HepG2 (cell line): ENCODE data around the gene VPS4A. TPM values are rescaled to one million over a fixed set of nuclear protein-coding genes. Genes with fewer than 3 reads are reported as not detected.

Experiments used
- GZF1 ChIP-seq: sonication (generic); formaldehyde crosslinking; IDR thresholded peaks from 2 replicates; pipeline ENCODE4 v1.5.1; 2020; ENCODE audit warnings: mild to moderate bottlenecking, missing genetic modification reagents
- HMGA1 ChIP-seq: sonication (generic); formaldehyde crosslinking; conservative IDR thresholded peaks from 2 replicates; pipeline ENCODE4 v1.4.0; 2020; ENCODE audit warnings: missing genetic modification reagents
- MATR3 ChIP-seq: sonication (generic); formaldehyde crosslinking; IDR thresholded peaks from 2 replicates; pipeline ENCODE4 v1.4.0; 2020; ENCODE audit warnings: missing genetic modification reagents
- NAIF1 ChIP-seq: sonication (generic); formaldehyde crosslinking; IDR thresholded peaks from 2 replicates; pipeline ENCODE4 v1.5.0; 2020; ENCODE audit warnings: mild to moderate bottlenecking, missing genetic modification reagents, borderline replicate concordance
- PAF1 ChIP-seq: IDR thresholded peaks from 2 replicates; pipeline ENCODE4 v1.6.1; 2016; ENCODE audit warnings: missing genetic modification reagents, missing compliant biosample characterization
- RAD21 ChIP-seq: fragments of 450-650 bp; formaldehyde crosslinking; IDR thresholded peaks from 2 replicates; pipeline ENCODE4 v1.5.0; 2020; ENCODE audit warnings: mild to moderate bottlenecking
- RBAK ChIP-seq: sonication (generic); formaldehyde crosslinking; IDR thresholded peaks from 2 replicates; pipeline ENCODE4 v1.5.1; 2020; ENCODE audit warnings: mild to moderate bottlenecking, missing genetic modification reagents
- SMARCC2 ChIP-seq: fragments of 450-650 bp; IDR thresholded peaks from 2 replicates; pipeline ENCODE4 v1.6.1; 2017; ENCODE audit warnings: antibody characterized with exemption, mild to moderate bottlenecking
- ZNF24 ChIP-seq: fragments of 450-650 bp; IDR thresholded peaks from 2 replicates; pipeline ENCODE4 v1.6.1; 2017; ENCODE audit warnings: antibody characterized with exemption, mild to moderate bottlenecking
- ZNF350 ChIP-seq: sonication (generic); formaldehyde crosslinking; IDR thresholded peaks from 2 replicates; pipeline ENCODE4 v1.4.0; 2020; ENCODE audit warnings: mild to moderate bottlenecking, low read depth, missing genetic modification reagents, borderline replicate concordance
- ZNF549 ChIP-seq: sonication (generic); formaldehyde crosslinking; IDR thresholded peaks from 2 replicates; pipeline ENCODE4 v1.5.0; 2020; ENCODE audit warnings: missing genetic modification reagents
- ZNF674 ChIP-seq: sonication (generic); formaldehyde crosslinking; IDR thresholded peaks from 2 replicates; pipeline ENCODE4 v1.5.0; 2020; ENCODE audit warnings: low read depth, mild to moderate bottlenecking, missing genetic modification reagents
- ZSCAN22 ChIP-seq: sonication (generic); formaldehyde crosslinking; IDR thresholded peaks from 2 replicates; pipeline ENCODE4 v1.4.0; 2020; ENCODE audit warnings: mild to moderate bottlenecking, missing genetic modification reagents
- polyA plus RNA-seq, 8 experiments: library from polyadenylated mRNA; depleted of rRNA in 3 of 8; stranded (reverse) in 7 of 8; unstranded in 1 of 8; fragments of >200 nt; fragmentation: Illumina TruSeq in 4 of 8; extraction: Trizol in 4 of 8; gene quantifications; 2 replicates each; pipeline versions ENCODE4 v1.2.1 to v1.2.3, GENCODE V29; 2011 to 2016; ENCODE audit warnings: low read depth in 4 of 8, missing spikeins in 1 of 8, mixed read lengths in 1 of 8; ENCODE audit not compliant: insufficient read depth in 1 of 8
- total RNA-seq, 5 experiments: library from RNA; depleted of rRNA; stranded (reverse); fragments of >200 nt; fragmentation: Illumina TruSeq; extraction: Trizol; gene quantifications; 2 replicates each; pipeline ENCODE4 v1.2.3, GENCODE V29; 2016; ENCODE audit warnings: low read depth in 1 of 5
- TF ChIP-seq, protein P1 (sequence below): sonication (generic); formaldehyde crosslinking; IDR thresholded peaks from 2 replicates; pipeline ENCODE4 v1.4.0; 2020; ENCODE audit warnings: missing genetic modification reagents, borderline replicate concordance
- TF ChIP-seq, protein P2 (sequence below): IDR thresholded peaks from 2 replicates; pipeline ENCODE4 v1.6.1; 2012; ENCODE audit warnings: low read length, improper control_type of control experiment
- TF ChIP-seq, protein P3 (sequence below): sonication (generic); formaldehyde crosslinking; conservative IDR thresholded peaks from 2 replicates; pipeline ENCODE4 v1.4.0; 2020; ENCODE audit warnings: mild to moderate bottlenecking, missing genetic modification reagents, moderate library complexity

The VPS4A gene
- total and polyA plus RNA-seq, 2 of the 13 experiments (the other 11 are each of a cell fraction or from before 2014, with no cell fraction given): 13.2 to 27.9 TPM

DNA sequence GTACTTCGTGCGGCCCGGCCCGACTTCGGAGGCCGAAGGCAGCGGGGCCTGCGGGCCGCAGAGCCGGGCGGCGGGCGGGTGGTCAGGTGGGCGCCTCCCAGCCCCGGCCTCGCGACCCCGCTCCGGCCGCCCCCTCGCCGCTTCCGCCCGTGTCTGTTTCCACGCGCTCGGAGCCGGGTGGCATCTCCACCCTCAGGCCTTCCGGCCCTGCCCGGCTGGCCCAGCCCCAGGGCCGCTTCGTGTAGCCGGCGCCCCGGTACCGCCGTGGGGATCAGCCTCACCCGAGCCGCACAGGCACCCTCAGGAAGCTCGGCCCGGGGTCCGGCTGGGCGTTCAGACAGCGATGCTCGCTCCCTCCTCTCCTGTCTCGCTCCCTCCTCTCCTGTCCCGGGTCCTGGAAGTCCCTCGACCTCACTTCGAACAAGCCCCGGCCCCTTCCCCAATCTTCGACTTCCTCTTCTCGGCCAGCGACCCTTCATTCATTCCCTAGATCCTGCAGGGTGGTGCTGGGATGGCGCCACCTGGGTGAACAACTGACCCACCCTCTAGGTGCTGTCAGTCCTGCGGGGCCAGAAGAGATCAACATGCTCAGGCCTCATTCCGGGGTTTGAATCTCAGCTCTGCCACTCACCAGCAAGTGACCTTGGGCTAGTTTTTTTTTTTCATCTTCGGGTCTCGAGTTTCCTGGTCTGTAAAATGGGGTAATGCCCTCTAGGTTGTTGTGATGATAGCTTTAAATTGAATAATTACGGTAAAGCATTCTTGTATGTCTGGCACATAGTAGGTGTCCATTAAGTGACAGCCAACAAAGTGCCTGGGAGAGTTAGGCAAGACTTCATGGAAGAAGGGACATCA, 610 bp downstream of the VPS4A start (continued):
- no peak for TF ChIP-seq HMGA1
- TF ChIP-seq NAIF1: no peak
- TF ChIP-seq, protein P1, sequence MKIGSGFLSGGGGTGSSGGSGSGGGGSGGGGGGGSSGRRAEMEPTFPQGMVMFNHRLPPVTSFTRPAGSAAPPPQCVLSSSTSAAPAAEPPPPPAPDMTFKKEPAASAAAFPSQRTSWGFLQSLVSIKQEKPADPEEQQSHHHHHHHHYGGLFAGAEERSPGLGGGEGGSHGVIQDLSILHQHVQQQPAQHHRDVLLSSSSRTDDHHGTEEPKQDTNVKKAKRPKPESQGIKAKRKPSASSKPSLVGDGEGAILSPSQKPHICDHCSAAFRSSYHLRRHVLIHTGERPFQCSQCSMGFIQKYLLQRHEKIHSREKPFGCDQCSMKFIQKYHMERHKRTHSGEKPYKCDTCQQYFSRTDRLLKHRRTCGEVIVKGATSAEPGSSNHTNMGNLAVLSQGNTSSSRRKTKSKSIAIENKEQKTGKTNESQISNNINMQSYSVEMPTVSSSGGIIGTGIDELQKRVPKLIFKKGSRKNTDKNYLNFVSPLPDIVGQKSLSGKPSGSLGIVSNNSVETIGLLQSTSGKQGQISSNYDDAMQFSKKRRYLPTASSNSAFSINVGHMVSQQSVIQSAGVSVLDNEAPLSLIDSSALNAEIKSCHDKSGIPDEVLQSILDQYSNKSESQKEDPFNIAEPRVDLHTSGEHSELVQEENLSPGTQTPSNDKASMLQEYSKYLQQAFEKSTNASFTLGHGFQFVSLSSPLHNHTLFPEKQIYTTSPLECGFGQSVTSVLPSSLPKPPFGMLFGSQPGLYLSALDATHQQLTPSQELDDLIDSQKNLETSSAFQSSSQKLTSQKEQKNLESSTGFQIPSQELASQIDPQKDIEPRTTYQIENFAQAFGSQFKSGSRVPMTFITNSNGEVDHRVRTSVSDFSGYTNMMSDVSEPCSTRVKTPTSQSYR (CRISPR knock-in tag): 0 out of 2 replicates have a peak, but pooled peaks have one; percentile 1
- TF ChIP-seq ZSCAN22: no peak
- 0 out of 2 replicates have a peak, but pooled peaks have one; percentile 42 for TF ChIP-seq ZNF24
- no peak; the same call in 1 of the 2 replicates for TF ChIP-seq ZNF350 (CRISPR knock-in tag)
- peak; percentile 98 for TF ChIP-seq GZF1 (CRISPR knock-in tag)
- TF ChIP-seq, protein P2, sequence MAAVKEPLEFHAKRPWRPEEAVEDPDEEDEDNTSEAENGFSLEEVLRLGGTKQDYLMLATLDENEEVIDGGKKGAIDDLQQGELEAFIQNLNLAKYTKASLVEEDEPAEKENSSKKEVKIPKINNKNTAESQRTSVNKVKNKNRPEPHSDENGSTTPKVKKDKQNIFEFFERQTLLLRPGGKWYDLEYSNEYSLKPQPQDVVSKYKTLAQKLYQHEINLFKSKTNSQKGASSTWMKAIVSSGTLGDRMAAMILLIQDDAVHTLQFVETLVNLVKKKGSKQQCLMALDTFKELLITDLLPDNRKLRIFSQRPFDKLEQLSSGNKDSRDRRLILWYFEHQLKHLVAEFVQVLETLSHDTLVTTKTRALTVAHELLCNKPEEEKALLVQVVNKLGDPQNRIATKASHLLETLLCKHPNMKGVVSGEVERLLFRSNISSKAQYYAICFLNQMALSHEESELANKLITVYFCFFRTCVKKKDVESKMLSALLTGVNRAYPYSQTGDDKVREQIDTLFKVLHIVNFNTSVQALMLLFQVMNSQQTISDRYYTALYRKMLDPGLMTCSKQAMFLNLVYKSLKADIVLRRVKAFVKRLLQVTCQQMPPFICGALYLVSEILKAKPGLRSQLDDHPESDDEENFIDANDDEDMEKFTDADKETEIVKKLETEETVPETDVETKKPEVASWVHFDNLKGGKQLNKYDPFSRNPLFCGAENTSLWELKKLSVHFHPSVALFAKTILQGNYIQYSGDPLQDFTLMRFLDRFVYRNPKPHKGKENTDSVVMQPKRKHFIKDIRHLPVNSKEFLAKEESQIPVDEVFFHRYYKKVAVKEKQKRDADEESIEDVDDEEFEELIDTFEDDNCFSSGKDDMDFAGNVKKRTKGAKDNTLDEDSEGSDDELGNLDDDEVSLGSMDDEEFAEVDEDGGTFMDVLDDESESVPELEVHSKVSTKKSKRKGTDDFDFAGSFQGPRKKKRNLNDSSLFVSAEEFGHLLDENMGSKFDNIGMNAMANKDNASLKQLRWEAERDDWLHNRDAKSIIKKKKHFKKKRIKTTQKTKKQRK: no peak
- TF ChIP-seq, protein P3, sequence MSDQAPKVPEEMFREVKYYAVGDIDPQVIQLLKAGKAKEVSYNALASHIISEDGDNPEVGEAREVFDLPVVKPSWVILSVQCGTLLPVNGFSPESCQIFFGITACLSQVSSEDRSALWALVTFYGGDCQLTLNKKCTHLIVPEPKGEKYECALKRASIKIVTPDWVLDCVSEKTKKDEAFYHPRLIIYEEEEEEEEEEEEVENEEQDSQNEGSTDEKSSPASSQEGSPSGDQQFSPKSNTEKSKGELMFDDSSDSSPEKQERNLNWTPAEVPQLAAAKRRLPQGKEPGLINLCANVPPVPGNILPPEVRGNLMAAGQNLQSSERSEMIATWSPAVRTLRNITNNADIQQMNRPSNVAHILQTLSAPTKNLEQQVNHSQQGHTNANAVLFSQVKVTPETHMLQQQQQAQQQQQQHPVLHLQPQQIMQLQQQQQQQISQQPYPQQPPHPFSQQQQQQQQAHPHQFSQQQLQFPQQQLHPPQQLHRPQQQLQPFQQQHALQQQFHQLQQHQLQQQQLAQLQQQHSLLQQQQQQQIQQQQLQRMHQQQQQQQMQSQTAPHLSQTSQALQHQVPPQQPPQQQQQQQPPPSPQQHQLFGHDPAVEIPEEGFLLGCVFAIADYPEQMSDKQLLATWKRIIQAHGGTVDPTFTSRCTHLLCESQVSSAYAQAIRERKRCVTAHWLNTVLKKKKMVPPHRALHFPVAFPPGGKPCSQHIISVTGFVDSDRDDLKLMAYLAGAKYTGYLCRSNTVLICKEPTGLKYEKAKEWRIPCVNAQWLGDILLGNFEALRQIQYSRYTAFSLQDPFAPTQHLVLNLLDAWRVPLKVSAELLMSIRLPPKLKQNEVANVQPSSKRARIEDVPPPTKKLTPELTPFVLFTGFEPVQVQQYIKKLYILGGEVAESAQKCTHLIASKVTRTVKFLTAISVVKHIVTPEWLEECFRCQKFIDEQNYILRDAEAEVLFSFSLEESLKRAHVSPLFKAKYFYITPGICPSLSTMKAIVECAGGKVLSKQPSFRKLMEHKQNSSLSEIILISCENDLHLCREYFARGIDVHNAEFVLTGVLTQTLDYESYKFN: 0 out of 2 replicates have a peak, but pooled peaks have one; percentile 4
- no peak for TF ChIP-seq MATR3
- TF ChIP-seq ZNF674 (CRISPR knock-in tag): no peak
- TF ChIP-seq RBAK (CRISPR knock-in tag): no peak
- TF ChIP-seq ZNF549 (CRISPR knock-in tag): no peak
- 0 out of 2 replicates have a peak, but pooled peaks have one; percentile 50 for TF ChIP-seq RAD21 (CRISPR knock-in tag)
- TF ChIP-seq PAF1 (CRISPR knock-in tag): no peak
- no peak for TF ChIP-seq SMARCC2
